Measurements from ENCODE around the gene STAB2.

STAB2 gene

DNA sequence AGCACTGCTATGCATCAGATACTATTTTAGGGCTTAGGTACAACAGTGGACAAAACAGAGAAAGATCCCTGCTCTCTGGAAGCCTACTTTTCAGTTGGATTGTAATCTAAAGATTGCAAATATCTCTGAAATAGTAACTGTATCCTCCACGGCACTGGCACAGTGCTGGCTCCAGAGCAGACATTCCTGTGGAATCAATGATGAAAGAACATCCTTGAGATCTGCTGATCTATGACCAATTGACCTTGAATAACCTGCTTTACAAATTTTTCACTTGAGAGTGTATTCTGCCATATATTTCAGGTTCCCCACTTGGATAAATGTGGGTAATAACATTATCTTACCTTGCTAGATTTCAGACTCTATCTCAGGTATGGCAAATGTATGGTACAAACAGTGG is 3.2 kb downstream of the STAB2 start:
- Histone ChIP-seq H3K4me2 (ENCODE audit: low read length) (no peak overlapping the region), H3K9me3 (ENCODE audit: control insufficient read depth, insufficient read depth, low read length) (no peaks in the 10 kb centered on the region), H4K20me1 (ENCODE audit: control insufficient read depth, insufficient read depth, low read depth, low read length) (no peaks in the 10 kb centered on the region), H3F3A (ENCODE audit: control insufficient read depth, insufficient read depth) (no peaks in the 10 kb centered on the region), H3K79me2 (ENCODE audit: control insufficient read depth, low read length) (no peaks in the 10 kb centered on the region), H3K4me3 (ENCODE audit: low read length) (no peak overlapping the region), H3K27ac (ENCODE audit: low read depth, low read length) (no peak overlapping the region), H3K27me3 (ENCODE audit: control insufficient read depth, low read length) (peaks cover 17% of the 10 kb centered on the region; the same call in 1 of the 2 replicates), H3K4me1 (ENCODE audit: control insufficient read depth, low read length) (no peaks in the 10 kb centered on the region), H3K9me2 (replicated peaks; ENCODE audit: control insufficient read depth, low read length) (no peaks in the 10 kb centered on the region), H3K36me3 (ENCODE audit: control insufficient read depth, low read length) (no peaks in the 10 kb centered on the region)
- TF ChIP-seq, protein P1, sequence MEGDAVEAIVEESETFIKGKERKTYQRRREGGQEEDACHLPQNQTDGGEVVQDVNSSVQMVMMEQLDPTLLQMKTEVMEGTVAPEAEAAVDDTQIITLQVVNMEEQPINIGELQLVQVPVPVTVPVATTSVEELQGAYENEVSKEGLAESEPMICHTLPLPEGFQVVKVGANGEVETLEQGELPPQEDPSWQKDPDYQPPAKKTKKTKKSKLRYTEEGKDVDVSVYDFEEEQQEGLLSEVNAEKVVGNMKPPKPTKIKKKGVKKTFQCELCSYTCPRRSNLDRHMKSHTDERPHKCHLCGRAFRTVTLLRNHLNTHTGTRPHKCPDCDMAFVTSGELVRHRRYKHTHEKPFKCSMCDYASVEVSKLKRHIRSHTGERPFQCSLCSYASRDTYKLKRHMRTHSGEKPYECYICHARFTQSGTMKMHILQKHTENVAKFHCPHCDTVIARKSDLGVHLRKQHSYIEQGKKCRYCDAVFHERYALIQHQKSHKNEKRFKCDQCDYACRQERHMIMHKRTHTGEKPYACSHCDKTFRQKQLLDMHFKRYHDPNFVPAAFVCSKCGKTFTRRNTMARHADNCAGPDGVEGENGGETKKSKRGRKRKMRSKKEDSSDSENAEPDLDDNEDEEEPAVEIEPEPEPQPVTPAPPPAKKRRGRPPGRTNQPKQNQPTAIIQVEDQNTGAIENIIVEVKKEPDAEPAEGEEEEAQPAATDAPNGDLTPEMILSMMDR (IDR thresholded peaks at IDR 0.05; ENCODE audit: low read depth, low read length, poor library complexity, severe bottlenecking): no peak
- no peak for TF ChIP-seq EZH2phosphoT487 (IDR thresholded peaks at IDR 0.05; ENCODE audit: borderline replicate concordance, low read length)

DNA sequence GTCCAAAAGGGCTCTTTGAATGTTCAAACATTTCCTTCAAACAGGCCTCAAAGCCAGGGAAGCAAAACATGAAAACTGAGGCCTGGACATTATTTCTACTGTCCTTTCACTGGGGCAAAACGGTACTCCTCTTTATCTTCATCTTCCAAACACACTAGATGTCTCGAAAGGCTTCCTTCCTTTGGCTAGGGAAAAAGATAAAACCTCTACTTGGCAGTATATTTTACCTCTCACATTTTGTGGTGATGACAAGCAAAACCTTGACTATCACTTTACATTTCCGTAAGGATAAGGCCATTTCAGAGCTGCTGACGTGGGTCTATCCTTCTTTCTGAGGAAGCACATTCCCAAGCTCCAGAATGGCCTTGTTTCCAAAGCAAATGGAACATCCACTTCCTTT is 9.9 kb downstream of the STAB2 start:
- Histone ChIP-seq H3K4me2 (ENCODE audit: low read length) (no peak overlapping the region), H3K4me3 (ENCODE audit: low read length) (no peak overlapping the region), H3K27ac (ENCODE audit: low read depth, low read length) (no peak overlapping the region), H3K9me2 (replicated peaks; ENCODE audit: control insufficient read depth, low read length) (no peaks in the 10 kb centered on the region), H3F3A (ENCODE audit: control insufficient read depth, insufficient read depth) (no peaks in the 10 kb centered on the region), H3K9me3 (ENCODE audit: control insufficient read depth, insufficient read depth, low read length) (no peaks in the 10 kb centered on the region), H3K79me2 (ENCODE audit: control insufficient read depth, low read length) (no peaks in the 10 kb centered on the region), H3K4me1 (ENCODE audit: control insufficient read depth, low read length) (no peaks in the 10 kb centered on the region), H3K27me3 (ENCODE audit: control insufficient read depth, low read length) (0 out of 2 replicates have a peak, but pooled peaks cover 4% of the 10 kb centered on the region), H3K36me3 (ENCODE audit: control insufficient read depth, low read length) (no peaks in the 10 kb centered on the region), H4K20me1 (ENCODE audit: control insufficient read depth, insufficient read depth, low read depth, low read length) (no peaks in the 10 kb centered on the region)
- no peak for TF ChIP-seq EZH2phosphoT487 (IDR thresholded peaks at IDR 0.05; ENCODE audit: borderline replicate concordance, low read length)
- TF ChIP-seq, protein P1 (IDR thresholded peaks at IDR 0.05; ENCODE audit: low read depth, low read length, poor library complexity, severe bottlenecking): no peak

DNA sequence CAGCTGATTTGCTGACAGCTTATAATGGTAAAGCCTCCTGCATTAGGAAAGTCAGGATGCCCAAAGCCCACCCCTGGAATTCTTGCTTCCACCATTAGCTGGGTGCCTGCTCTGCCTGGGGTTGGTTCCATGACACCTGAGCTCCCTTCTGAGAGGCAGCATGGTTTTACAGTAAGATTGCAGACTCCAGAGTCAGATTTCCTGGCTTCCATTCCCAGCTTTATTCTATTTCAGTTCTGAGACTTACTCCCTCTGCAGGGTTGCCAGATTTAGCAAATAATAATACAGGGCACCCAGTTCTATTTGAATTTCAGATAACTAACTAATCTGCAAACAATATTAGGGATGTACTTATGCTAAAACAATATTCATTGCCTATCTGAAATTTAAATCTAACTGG is 12.2 kb downstream of the STAB2 start:
- H3K4me1 ChIP-seq (ENCODE audit: control insufficient read depth, low read length): no peaks in the 10 kb centered on the region
- no peaks in the 10 kb centered on the region for H3K9me2 ChIP-seq (replicated peaks; ENCODE audit: control insufficient read depth, low read length)
- H3K9me3 ChIP-seq (ENCODE audit: control insufficient read depth, insufficient read depth, low read length): no peaks in the 10 kb centered on the region
- no peaks in the 10 kb centered on the region for H3K36me3 ChIP-seq (ENCODE audit: control insufficient read depth, low read length)
- H3F3A ChIP-seq (ENCODE audit: control insufficient read depth, insufficient read depth): no peaks in the 10 kb centered on the region
- peaks cover 8% of the 10 kb centered on the region; the same call in 1 of the 2 replicates for H3K27me3 ChIP-seq (ENCODE audit: control insufficient read depth, low read length)
- TF ChIP-seq, protein P1 (IDR thresholded peaks at IDR 0.05; ENCODE audit: low read depth, low read length, poor library complexity, severe bottlenecking): no peak
- TF ChIP-seq EZH2phosphoT487 (IDR thresholded peaks at IDR 0.05; ENCODE audit: borderline replicate concordance, low read length): no peak
- no peak overlapping the region for H3K4me2 ChIP-seq (ENCODE audit: low read length)
- H3K4me3 ChIP-seq (ENCODE audit: low read length): no peak overlapping the region
- no peak overlapping the region for H3K27ac ChIP-seq (ENCODE audit: low read depth, low read length)
- H4K20me1 ChIP-seq (ENCODE audit: control insufficient read depth, insufficient read depth, low read depth, low read length): no peaks in the 10 kb centered on the region
- no peaks in the 10 kb centered on the region for H3K79me2 ChIP-seq (ENCODE audit: control insufficient read depth, low read length)

Data from DOHH2 (cell line).